ENCODE results near the gene SV2A.

DNA sequence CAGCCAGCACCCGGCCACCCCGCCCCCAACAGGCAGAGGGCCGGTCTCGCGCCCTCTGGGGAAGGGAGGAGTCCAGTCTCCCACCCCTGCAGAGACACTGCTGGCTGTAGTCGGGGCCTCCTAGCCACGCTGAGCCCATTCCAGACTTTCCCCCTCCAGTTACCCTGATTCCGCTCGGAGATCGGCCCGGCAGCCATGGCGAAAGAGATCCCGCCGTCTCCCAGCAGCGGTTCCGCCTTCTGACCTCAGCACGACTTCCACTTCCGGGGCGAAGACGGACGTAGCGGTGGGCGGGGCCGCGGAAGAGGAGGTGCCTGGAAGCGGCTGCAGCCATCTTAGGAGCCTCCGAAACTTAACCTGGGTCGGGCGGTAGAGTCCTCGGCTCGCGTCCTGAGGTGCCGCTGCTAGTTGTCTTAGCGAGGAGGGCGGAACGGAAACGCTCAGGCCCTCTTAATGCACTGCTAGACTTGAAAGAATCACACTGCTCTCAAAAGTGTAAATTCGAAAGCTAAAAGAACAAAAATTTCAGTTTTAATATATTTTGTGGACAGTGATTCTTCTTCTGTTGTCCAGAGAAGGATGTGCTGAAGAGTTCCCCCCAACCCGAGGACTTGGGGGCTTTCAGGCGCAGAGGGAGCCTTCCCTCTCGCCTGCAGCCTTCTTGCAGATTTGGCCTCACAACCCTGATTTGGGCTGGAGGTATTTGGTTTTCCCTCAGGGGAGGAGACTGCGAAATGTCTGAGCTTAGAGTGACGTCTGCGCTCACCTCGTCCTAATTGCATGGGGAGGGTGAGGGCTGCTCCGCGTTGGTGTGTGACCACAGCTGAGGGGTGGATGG lies 10.1 kb upstream of the SV2A start, which contains the start of gene SF3B4:
- TF ChIP-seq POLR2A (IDR thresholded peaks at IDR 0.05; ENCODE audit: low read length) (peak; percentile 98), GATA1 (IDR thresholded peaks at IDR 0.05; ENCODE audit: low read depth, low read length) (no peak)

All from erythroblast (primary cell).